SK-N-SH treated with all-trans-retinoic acid at 6 μM for 48 hours (cell line): Measurements from ENCODE around the gene WDR48.

ENCODE experiments used
- ARNTL ChIP-seq: fragments of 450-650 bp; formaldehyde crosslinking; IDR thresholded peaks from 2 replicates; pipeline ENCODE4 v1.5.0; 2020; ENCODE audit warnings: low read depth, mild to moderate bottlenecking, moderate library complexity, borderline replicate concordance
- SNAI2 ChIP-seq: fragments of 250-450 bp; sonication (Bioruptor Pico); IDR thresholded peaks from 2 replicates; pipeline ENCODE4 v1.5.0; 2020; ENCODE audit warnings: mild to moderate bottlenecking, moderate library complexity
- ZC3H10 ChIP-seq: fragments of 250-450 bp; sonication (Bioruptor Pico); IDR thresholded peaks from 2 replicates; pipeline ENCODE4 v1.5.1; 2021; ENCODE audit warnings: mild to moderate bottlenecking, moderate library complexity
- ZFP3 ChIP-seq: fragments of 250-450 bp; sonication (Bioruptor Pico); IDR thresholded peaks from 2 replicates; pipeline ENCODE4 v1.5.0; 2020; ENCODE audit warnings: mild to moderate bottlenecking, moderate library complexity
- ZFP30 ChIP-seq: fragments of 450-650 bp; formaldehyde crosslinking; IDR thresholded peaks from 2 replicates; pipeline ENCODE4 v1.5.0; 2022; ENCODE audit warnings: mild to moderate bottlenecking, moderate library complexity
- TF ChIP-seq, protein P1 (sequence below): fragments of 250-450 bp; sonication (Bioruptor Pico); IDR thresholded peaks from 2 replicates; pipeline ENCODE4 v1.8.0; 2021; ENCODE audit warnings: low read depth, mild to moderate bottlenecking, moderate library complexity, borderline replicate concordance
- TF ChIP-seq, protein P2 (sequence below): fragments of 250-450 bp; sonication (Bioruptor Pico); IDR thresholded peaks from 2 replicates; pipeline ENCODE4 v1.8.0; 2020; ENCODE audit warnings: mild to moderate bottlenecking, moderate library complexity, borderline replicate concordance

DNA sequence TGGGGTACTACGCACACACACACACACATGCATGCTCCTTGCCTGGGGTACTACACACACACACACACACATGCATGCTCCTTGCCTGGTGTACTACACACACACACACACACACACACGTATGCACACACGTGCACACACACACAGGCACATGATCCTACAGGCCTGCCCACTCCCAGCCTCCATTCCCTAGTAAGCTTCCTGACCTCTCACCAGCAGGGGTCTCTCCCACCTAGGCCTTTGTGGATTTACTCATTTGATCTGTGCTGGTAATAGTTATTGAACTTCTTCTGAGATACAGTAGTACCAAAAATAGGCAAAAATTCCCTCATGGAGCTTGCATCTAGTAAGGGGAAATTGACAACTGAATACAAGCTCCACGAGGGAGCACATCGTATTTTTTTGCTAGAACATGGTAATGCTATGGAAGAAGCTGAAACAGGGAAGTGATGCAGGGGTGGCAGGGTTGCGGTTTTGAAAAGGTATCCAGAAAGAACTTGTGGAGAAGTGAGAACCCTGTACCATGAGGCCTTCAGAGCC, 74.8 kb downstream of the WDR48 start:
- no peak for TF ChIP-seq SNAI2 (CRISPR knock-in tag)
- TF ChIP-seq, protein P1, sequence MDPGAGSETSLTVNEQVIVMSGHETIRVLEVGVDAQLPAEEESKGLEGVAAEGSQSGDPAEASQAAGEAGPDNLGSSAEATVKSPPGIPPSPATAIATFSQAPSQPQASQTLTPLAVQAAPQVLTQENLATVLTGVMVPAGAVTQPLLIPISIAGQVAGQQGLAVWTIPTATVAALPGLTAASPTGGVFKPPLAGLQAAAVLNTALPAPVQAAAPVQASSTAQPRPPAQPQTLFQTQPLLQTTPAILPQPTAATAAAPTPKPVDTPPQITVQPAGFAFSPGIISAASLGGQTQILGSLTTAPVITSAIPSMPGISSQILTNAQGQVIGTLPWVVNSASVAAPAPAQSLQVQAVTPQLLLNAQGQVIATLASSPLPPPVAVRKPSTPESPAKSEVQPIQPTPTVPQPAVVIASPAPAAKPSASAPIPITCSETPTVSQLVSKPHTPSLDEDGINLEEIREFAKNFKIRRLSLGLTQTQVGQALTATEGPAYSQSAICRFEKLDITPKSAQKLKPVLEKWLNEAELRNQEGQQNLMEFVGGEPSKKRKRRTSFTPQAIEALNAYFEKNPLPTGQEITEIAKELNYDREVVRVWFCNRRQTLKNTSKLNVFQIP: no peak
- TF ChIP-seq, protein P2, sequence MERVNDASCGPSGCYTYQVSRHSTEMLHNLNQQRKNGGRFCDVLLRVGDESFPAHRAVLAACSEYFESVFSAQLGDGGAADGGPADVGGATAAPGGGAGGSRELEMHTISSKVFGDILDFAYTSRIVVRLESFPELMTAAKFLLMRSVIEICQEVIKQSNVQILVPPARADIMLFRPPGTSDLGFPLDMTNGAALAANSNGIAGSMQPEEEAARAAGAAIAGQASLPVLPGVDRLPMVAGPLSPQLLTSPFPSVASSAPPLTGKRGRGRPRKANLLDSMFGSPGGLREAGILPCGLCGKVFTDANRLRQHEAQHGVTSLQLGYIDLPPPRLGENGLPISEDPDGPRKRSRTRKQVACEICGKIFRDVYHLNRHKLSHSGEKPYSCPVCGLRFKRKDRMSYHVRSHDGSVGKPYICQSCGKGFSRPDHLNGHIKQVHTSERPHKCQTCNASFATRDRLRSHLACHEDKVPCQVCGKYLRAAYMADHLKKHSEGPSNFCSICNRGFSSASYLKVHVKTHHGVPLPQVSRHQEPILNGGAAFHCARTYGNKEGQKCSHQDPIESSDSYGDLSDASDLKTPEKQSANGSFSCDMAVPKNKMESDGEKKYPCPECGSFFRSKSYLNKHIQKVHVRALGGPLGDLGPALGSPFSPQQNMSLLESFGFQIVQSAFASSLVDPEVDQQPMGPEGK (CRISPR knock-in tag): no peak
- TF ChIP-seq ARNTL (CRISPR knock-in tag): no peak
- TF ChIP-seq ZFP3 (CRISPR knock-in tag): no peak
- no peak for TF ChIP-seq ZFP30 (CRISPR knock-in tag)
- no peak for TF ChIP-seq ZC3H10 (CRISPR knock-in tag)
